ENCODE measurements around the gene PRKCH. TPM values are rescaled to one million over a fixed set of nuclear protein-coding genes. Genes with fewer than 3 reads are reported as not detected.
A peak's percentile ranks its signal among the peaks of the same experiment; 100 is the strongest.

Gene PRKCH
- total RNA-seq, 2 experiments from 2014 or later, result 193 to 194 TPM

- no peak overlapping the region for H3K4me3 Mint-ChIP-seq
- no peak for TF ChIP-seq CTCF (IDR thresholded peaks at IDR 0.05)
- POLR2A ChIA-PET, result interaction anchor here (0.8 to 1.5 kb wide), 5 partner anchors 9 to 95 kb away, joined by 3 to 5 read pairs (median 3); no protein-coding TSS in a partner anchor
- peaks cover 90% of the 10 kb centered on the region for H3K4me1 Mint-ChIP-seq (ENCODE audit: low read depth)
- ATAC-seq, result no peak
- CTCF ChIA-PET, result interaction anchor here (0.7 to 1.9 kb wide), 4 partner anchors 15 to 133 kb away, joined by 3 to 5 read pairs (median 4); no protein-coding TSS in a partner anchor
- H3K27me3 Mint-ChIP-seq, result no peaks in the 10 kb centered on the region
- H3K9me3 Mint-ChIP-seq, result peaks cover 17% of the 10 kb centered on the region
- peaks cover 60% of the 10 kb centered on the region for H3K36me3 Mint-ChIP-seq (ENCODE audit: low read depth)
- intact Hi-C loops (cut with micrococcal nuclease), result no loop called here
- H3K27ac Mint-ChIP-seq, result peak overlapping the region; percentile 88
- no peak for DNase-seq
Measured at GRCh38 chr14:61429316-61429715, 107.9 kb downstream of the PRKCH start.

GRCh38 chr14:61430066-61430757, 108.8 kb downstream of the PRKCH start:
- Mint-ChIP-seq H3K9me3 (peaks cover 12% of the 10 kb centered on the region), H3K4me1 (ENCODE audit: low read depth) (peaks cover 94% of the 10 kb centered on the region), H3K36me3 (ENCODE audit: low read depth) (peaks cover 59% of the 10 kb centered on the region), H3K27ac (peak overlapping the region; percentile 76), H3K4me3 (no peak overlapping the region), H3K27me3 (no peaks in the 10 kb centered on the region)
- no peak for DNase-seq
- CTCF ChIA-PET, result interaction anchor here (1.9 kb wide), 1 partner anchor 134 kb away, joined by 4 read pairs; no protein-coding TSS in a partner anchor
- no peak for TF ChIP-seq CTCF (IDR thresholded peaks at IDR 0.05)
- intact Hi-C loops (cut with micrococcal nuclease), result no loop called here
- POLR2A ChIA-PET, result interaction anchor here (1.2 kb wide), 2 partner anchors 10 to 11 kb away, joined by 3 to 4 read pairs; no protein-coding TSS in a partner anchor
- no peak for ATAC-seq

DNA sequence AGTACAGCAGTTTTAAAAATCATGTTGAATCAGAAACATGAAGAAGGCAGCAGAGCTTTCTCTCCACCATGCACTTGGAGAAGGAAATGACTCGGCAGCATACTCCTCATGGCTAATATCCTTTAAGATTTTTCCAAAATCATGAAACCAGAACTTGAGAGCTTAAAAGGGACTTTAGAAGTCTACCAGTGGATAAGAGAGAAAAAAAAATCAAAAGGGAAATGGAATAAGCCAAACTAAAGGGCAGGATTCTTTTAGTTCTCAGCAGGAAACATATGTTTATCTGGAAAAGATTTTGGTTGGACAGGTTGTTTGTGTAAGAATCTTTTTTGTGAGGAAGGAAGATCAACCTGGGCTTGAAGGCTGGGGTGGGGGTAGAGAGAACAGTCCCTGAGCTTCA, 111.8 kb downstream of the PRKCH start:
- ChIA-PET POLR2A (interaction anchor here (0.7 to 1.8 kb wide), 8 partner anchors 13 to 111 kb away, joined by 3 to 5 read pairs (median 4); no protein-coding TSS in a partner anchor), CTCF (interaction anchor here (1.0 to 2.1 kb wide), 11 partner anchors 9 to 137 kb away, joined by 3 to 5 read pairs (median 4); no protein-coding TSS in a partner anchor)
- Mint-ChIP-seq H3K9me3 (peaks cover 5% of the 10 kb centered on the region), H3K27me3 (no peaks in the 10 kb centered on the region), H3K4me1 (ENCODE audit: low read depth) (peaks cover 93% of the 10 kb centered on the region), H3K4me3 (peak overlapping the region; percentile 52), H3K27ac (peak overlapping the region; percentile 90), H3K36me3 (ENCODE audit: low read depth) (peaks cover 56% of the 10 kb centered on the region)
- DNase-seq (no peak), ATAC-seq (peak; percentile 5)
- intact Hi-C loops (cut with micrococcal nuclease), result no loop called here
- TF ChIP-seq CTCF (IDR thresholded peaks at IDR 0.05), result no peak

GRCh38 chr14:61433828-61434227, 112.4 kb downstream of the PRKCH start:
- intact Hi-C loops (cut with micrococcal nuclease), result no loop called here
- Mint-ChIP-seq H3K9me3 (peaks cover 5% of the 10 kb centered on the region), H3K4me3 (peak overlapping the region; percentile 6), H3K36me3 (ENCODE audit: low read depth) (peaks cover 57% of the 10 kb centered on the region), H3K4me1 (ENCODE audit: low read depth) (peaks cover 93% of the 10 kb centered on the region), H3K27me3 (no peaks in the 10 kb centered on the region), H3K27ac (peak overlapping the region; percentile 90)
- TF ChIP-seq CTCF (IDR thresholded peaks at IDR 0.05), result no peak
- POLR2A ChIA-PET, result interaction anchor here (0.7 to 1.8 kb wide), 7 partner anchors 15 to 112 kb away, joined by 3 to 5 read pairs (median 3); no protein-coding TSS in a partner anchor
- CTCF ChIA-PET, result interaction anchor here (0.6 to 1.8 kb wide), 8 partner anchors 9 to 138 kb away, joined by 3 to 5 read pairs (median 4); no protein-coding TSS in a partner anchor
- ATAC-seq, result no peak
- no peak for DNase-seq

DNA sequence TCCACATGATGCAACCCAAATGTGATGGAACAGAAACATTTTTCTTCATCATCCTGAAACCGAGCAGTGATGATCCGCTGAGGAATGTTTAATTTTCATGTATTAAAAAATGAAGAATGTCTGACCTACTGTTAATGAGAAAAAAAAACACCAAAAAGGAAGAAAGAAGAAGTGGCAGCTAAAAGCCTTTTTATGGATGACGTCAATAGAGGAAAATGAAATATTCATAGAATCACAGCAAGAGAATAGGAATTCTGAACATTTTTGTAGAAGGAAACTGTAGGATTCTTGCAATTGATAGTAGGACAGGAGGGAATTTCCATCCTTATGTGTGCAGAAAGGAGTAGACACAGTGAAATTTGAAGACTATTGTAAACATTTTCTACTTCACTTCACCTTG, 112.9 kb downstream of the PRKCH start:
- Mint-ChIP-seq H3K4me3 (no peak overlapping the region), H3K9me3 (peaks cover 5% of the 10 kb centered on the region), H3K4me1 (ENCODE audit: low read depth) (peaks cover 93% of the 10 kb centered on the region), H3K27ac (peak overlapping the region; percentile 90), H3K36me3 (ENCODE audit: low read depth) (peaks cover 56% of the 10 kb centered on the region), H3K27me3 (no peaks in the 10 kb centered on the region)
- intact Hi-C loops (cut with micrococcal nuclease), result no loop called here
- ChIA-PET POLR2A (interaction anchor here (0.6 to 1.8 kb wide), 5 partner anchors 27 to 211 kb away, joined by 3 to 5 read pairs (median 3); no protein-coding TSS in a partner anchor), CTCF (interaction anchor here (0.6 to 1.8 kb wide), 6 partner anchors 8 to 138 kb away, joined by 3 to 5 read pairs (median 4); no protein-coding TSS in a partner anchor)
- DNase-seq (no peak), ATAC-seq (no peak)
- TF ChIP-seq CTCF (IDR thresholded peaks at IDR 0.05), result no peak

Data from activated CD8-positive, alpha-beta T cell treated with anti-CD3 and anti-CD28 coated beads for 36 hours (primary cell).